Hippocampal formation (tissue), 2 donors: Measurements from ENCODE around the gene MYO3A.

Experiments
- DNase-seq, 2 donors: peaks; one replicate each; lab custom pipeline; 2025; lab: John Stamatoyannopoulos, UW

Gene MYO3A

GRCh38 chr10:26215396-26215934, 281.4 kb downstream of the MYO3A start:
- DNase-seq = no peak

- DNase-seq = no peak
Observed at GRCh38 chr10:26215935-26216584, 282.0 kb downstream of the MYO3A start.

GRCh38 chr10:26216585-26217395, 282.8 kb downstream of the MYO3A start, which contains the start of gene GAD2:
Gene GAD2, plus strand, starts transcription at chr10:26216774. Its CDS starts 36 bp downstream, at chr10:26216810.
- DNase-seq = no peak

GRCh38 chr10:26217396-26218086, 283.5 kb downstream of the MYO3A start:
- no peak for DNase-seq

GRCh38 chr10:26219676-26220075, 285.6 kb downstream of the MYO3A start:
- no peak for DNase-seq

- DNase-seq = no peak
Observed at GRCh38 chr10:26220901-26221300, 286.9 kb downstream of the MYO3A start.

GRCh38 chr10:26221541-26221940, 287.5 kb downstream of the MYO3A start:
- DNase-seq = no peak

GRCh38 chr10:26222563-26222962, 288.5 kb downstream of the MYO3A start:
- no peak for DNase-seq

- no peak for DNase-seq
Observed at GRCh38 chr10:26225322-26225721, 291.3 kb downstream of the MYO3A start.

- no peak for DNase-seq
Observed at GRCh38 chr10:26227786-26228185, 293.8 kb downstream of the MYO3A start.

GRCh38 chr10:26232174-26232573, 298.1 kb downstream of the MYO3A start:
- no peak for DNase-seq

- no peak for DNase-seq
Observed at GRCh38 chr10:26235761-26236160, 301.7 kb downstream of the MYO3A start.

- DNase-seq = no peak
Observed at GRCh38 chr10:26238378-26238777, 304.3 kb downstream of the MYO3A start.

- no peak for DNase-seq
Observed at GRCh38 chr10:26242706-26243350, 308.8 kb downstream of the MYO3A start.

GRCh38 chr10:26243351-26243720, 309.3 kb downstream of the MYO3A start:
- DNase-seq = no peak

- DNase-seq = no peak
Observed at GRCh38 chr10:26249681-26250080, 315.7 kb downstream of the MYO3A start.

GRCh38 chr10:26251925-26252324, 317.9 kb downstream of the MYO3A start:
- DNase-seq = no peak

GRCh38 chr10:26254616-26255015, 320.6 kb downstream of the MYO3A start:
- DNase-seq = no peak

GRCh38 chr10:26259341-26259740, 325.3 kb downstream of the MYO3A start:
- DNase-seq = no peak
